ENCODE data around the gene GUCA1A.
"Not testable (repeated sequence)": the region's sequence is repeated elsewhere in the genome, so short reads cannot be mapped to it uniquely, and the experiment has no call there.

Gene GUCA1A

GRCh38 chr6:42177514-42178364 lies 4.6 kb downstream of the GUCA1A start:
- DNase-seq, result peak; percentile 23 to 32

- no peak for DNase-seq
These were observed 6.2 kb downstream of the GUCA1A start for GRCh38 chr6:42179261-42179944.

- DNase-seq, result peak in 1 of 2 donors; percentile 8
These were observed 6.8 kb downstream of the GUCA1A start for GRCh38 chr6:42179945-42180313.

GRCh38 chr6:42182101-42182500 lies 8.9 kb downstream of the GUCA1A start:
- DNase-seq, result no peak

GRCh38 chr6:42184475-42184874 lies 11.3 kb downstream of the GUCA1A start:
- no peak for DNase-seq

GRCh38 chr6:42185597-42185996 lies 12.4 kb downstream of the GUCA1A start:
- no peak for DNase-seq

- DNase-seq, result no peak
These were observed 15.2 kb downstream of the GUCA1A start for GRCh38 chr6:42188406-42188805.

GRCh38 chr6:42190554-42191183 lies 17.5 kb downstream of the GUCA1A start:
- no peak for DNase-seq

- DNase-seq, result not testable (repeated sequence)
These were observed 19.2 kb downstream of the GUCA1A start for GRCh38 chr6:42192385-42192784.

GRCh38 chr6:42193491-42193894 lies 20.3 kb downstream of the GUCA1A start:
- no peak for DNase-seq

- DNase-seq, result no peak
These were observed 20.9 kb downstream of the GUCA1A start for GRCh38 chr6:42194056-42194455.

GRCh38 chr6:42195415-42195814 lies 22.3 kb downstream of the GUCA1A start:
- no peak for DNase-seq

GRCh38 chr6:42197555-42198362 lies 24.6 kb downstream of the GUCA1A start:
- peak; percentile 13 to 25 for DNase-seq

- DNase-seq, result no peak
These were observed 26.2 kb downstream of the GUCA1A start for GRCh38 chr6:42199106-42199981.

GRCh38 chr6:42200035-42200434 lies 26.9 kb downstream of the GUCA1A start:
- no peak for DNase-seq

GRCh38 chr6:42201382-42201781 lies 28.2 kb downstream of the GUCA1A start:
- DNase-seq, result no peak

- DNase-seq, result not testable (repeated sequence)
These were observed 29.2 kb downstream of the GUCA1A start for GRCh38 chr6:42202131-42202915.

- no peak for DNase-seq
These were observed 30.0 kb downstream of the GUCA1A start for GRCh38 chr6:42203183-42203582.

- no peak for DNase-seq
These were observed 31.7 kb downstream of the GUCA1A start for GRCh38 chr6:42204768-42205282.

GRCh38 chr6:42207559-42207958 lies 34.4 kb downstream of the GUCA1A start:
- not testable (repeated sequence) for DNase-seq

- DNase-seq, result no peak
These were observed 37.4 kb downstream of the GUCA1A start for GRCh38 chr6:42210551-42210950.
